Peyer's patch (tissue), 4 donors: Measurements from ENCODE around the gene AGFG2. TPM values are rescaled to one million over a fixed set of nuclear protein-coding genes. Genes with fewer than 3 reads are reported as not detected.

ENCODE experiments used
- DNase-seq, 3 donors: peaks; one replicate each; pipeline ENCODE4 v3.0.0-alpha.2; 2017 to 2019
- H3K27ac ChIP-seq, 4 donors: fragments of 200-600 bp; sonication (generic); one replicate each; pipeline ENCODE4 v1.5.1; 2016 to 2019
- H3K27me3 ChIP-seq, 2 donors: fragments of 200-600 bp; sonication (generic); one replicate each; pipeline ENCODE4 v1.5.1; 2019
- H3K36me3 ChIP-seq, 3 donors: fragments of 200-600 bp; sonication (generic); one replicate each; pipeline ENCODE4 v1.5.1; 2016 to 2019
- H3K4me1 ChIP-seq, 4 donors: fragments of 200-600 bp; sonication (generic); one replicate each; pipeline ENCODE4 v1.5.1; 2016 to 2019
- H3K4me3 ChIP-seq, 4 donors: fragments of 200-600 bp; sonication (generic); 1 replicate in 3 of 4; 2 replicates in 1 of 4; pipeline ENCODE4 v1.5.1; 2016 to 2019; ENCODE audit warnings: mild to moderate bottlenecking in 1 of 4
- H3K9me3 ChIP-seq, 4 donors: fragments of 200-600 bp; sonication (generic); one replicate each; pipeline ENCODE4 v1.5.1; 2016 to 2019; ENCODE audit warnings: mild to moderate bottlenecking in 1 of 4
- POLR2A ChIP-seq, 2 donors: fragments of 450-650 bp; IDR thresholded peaks; one replicate each; pipeline ENCODE4 v1.5.1; 2017; ENCODE audit warnings: antibody characterized with exemption in 2 of 2, mild to moderate bottlenecking in 2 of 2, moderate library complexity in 2 of 2
- total RNA-seq, 4 donors: library from RNA; depleted of rRNA; stranded (reverse); fragments of >200 nt; gene quantifications; one replicate each; pipeline ENCODE4 v1.1.0, GENCODE V29; 2016
- TF ChIP-seq, protein P1 (sequence below), 6 experiments: fragments of 450-650 bp in 4 of 6; fragments of 200-600 bp in 2 of 6; sonication (generic) in 1 of 6; IDR thresholded peaks; one replicate each; pipeline ENCODE4 v1.5.1; 2017 to 2019; ENCODE audit warnings: antibody characterized with exemption in 6 of 6, mild to moderate bottlenecking in 3 of 6, moderate library complexity in 1 of 6

AGFG2 gene
- total RNA-seq, 4 donors from 2014 or later: 38.4 to 63.6 (median 49.9) TPM

DNA sequence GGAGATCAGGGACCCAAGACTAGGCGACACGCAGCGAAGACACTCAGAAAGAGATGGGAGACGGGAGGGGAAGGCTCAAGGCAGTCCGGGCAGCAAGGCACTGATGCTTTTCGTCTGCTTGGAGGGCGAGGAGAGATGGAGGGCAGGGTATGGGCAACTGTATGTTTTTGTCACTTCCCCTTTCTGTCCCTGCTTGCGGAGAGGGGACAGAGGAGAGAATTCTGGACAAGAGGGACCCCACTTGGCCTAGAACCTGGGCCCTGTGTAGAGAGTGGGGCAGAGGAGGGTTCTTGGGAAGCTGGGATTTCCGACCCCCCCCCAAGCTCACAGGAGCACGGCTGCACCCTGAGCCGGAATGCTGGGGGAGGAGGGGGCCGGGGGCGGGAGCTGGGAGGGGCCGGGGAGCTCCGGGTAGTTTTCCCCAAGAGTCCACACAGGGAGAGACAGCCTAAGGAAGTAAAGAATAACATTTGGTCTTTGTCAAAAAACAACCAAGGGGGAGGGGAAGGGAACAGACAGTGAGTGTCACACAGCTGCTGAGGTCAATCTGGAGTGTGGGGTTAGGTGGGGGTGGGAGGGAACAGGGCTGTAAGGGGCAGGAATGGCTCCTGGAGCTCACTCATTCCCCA is 45.2 kb downstream of the AGFG2 start:
- Histone ChIP-seq H3K4me3 (peak overlapping the region; percentile 92 to 95 (median 92)), H3K9me3 (no peaks in the 10 kb centered on the region), H3K4me1 (peaks cover 8 to 32% (median 13%) of the 10 kb centered on the region in 4 donors), H3K27me3 (no peaks in the 10 kb centered on the region), H3K27ac (peak overlapping the region; percentile 98 to 100 (median 99)), H3K36me3 (peaks cover 0 to 32% (median 0%) of the 10 kb centered on the region in 3 donors)
- TF ChIP-seq, protein P1, sequence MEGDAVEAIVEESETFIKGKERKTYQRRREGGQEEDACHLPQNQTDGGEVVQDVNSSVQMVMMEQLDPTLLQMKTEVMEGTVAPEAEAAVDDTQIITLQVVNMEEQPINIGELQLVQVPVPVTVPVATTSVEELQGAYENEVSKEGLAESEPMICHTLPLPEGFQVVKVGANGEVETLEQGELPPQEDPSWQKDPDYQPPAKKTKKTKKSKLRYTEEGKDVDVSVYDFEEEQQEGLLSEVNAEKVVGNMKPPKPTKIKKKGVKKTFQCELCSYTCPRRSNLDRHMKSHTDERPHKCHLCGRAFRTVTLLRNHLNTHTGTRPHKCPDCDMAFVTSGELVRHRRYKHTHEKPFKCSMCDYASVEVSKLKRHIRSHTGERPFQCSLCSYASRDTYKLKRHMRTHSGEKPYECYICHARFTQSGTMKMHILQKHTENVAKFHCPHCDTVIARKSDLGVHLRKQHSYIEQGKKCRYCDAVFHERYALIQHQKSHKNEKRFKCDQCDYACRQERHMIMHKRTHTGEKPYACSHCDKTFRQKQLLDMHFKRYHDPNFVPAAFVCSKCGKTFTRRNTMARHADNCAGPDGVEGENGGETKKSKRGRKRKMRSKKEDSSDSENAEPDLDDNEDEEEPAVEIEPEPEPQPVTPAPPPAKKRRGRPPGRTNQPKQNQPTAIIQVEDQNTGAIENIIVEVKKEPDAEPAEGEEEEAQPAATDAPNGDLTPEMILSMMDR (IDR thresholded peaks at IDR 0.05): no peak
- no peak for TF ChIP-seq POLR2A (IDR thresholded peaks at IDR 0.05)
- peak in 1 of 3 donors; percentile 52 for DNase-seq

DNA sequence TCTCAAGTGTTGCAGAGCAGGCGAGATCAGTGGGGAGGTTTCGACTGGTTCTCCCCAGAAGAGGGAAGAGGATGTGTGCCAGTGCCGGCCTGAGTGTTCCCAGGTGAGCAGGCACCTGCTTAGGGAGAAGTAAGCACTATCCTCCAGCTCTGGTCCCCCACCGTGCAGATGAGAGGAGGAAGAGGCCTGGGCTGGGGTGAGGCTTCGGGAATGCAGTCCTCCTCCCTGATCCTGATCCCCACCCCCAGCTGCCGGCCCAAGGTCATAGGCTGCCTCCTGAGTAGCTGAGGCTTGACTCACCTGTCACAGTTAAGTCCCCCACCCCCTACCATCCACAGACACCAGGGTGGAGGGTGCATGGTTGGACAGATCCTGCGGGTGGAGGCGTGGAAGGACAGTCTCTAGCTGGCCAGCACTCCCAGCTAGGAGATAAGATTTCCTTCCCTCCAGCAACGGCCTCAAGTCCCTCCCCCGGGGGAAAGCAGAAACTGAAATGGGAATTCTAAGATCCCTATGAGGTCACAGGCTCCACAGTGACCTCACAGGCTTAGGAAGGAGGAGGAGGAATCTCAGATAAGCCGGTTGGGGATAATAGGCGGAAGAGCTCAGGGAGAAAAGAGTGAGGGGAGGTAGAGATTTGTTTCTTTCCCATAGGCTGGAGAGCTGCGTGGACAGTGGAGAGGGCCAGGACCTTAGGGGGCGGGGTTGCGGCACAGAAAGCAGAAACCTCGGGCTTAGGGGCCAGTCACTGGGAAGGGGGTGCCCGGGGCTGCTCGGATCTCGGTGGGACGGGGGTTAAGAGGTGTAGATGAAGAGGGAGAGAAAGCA is 45.9 kb downstream of the AGFG2 start:
- H3K36me3 ChIP-seq: peaks cover 0 to 24% (median 0%) of the 10 kb centered on the region in 3 donors
- H3K4me1 ChIP-seq: peaks cover 8 to 32% (median 13%) of the 10 kb centered on the region in 4 donors
- DNase-seq: peak; percentile 48 to 87 (median 85)
- H3K27ac ChIP-seq: peak overlapping the region; percentile 98 to 100 (median 99)
- TF ChIP-seq POLR2A (IDR thresholded peaks at IDR 0.05): peak in 1 of 2 donors; percentile 61
- TF ChIP-seq, protein P1 (IDR thresholded peaks at IDR 0.05): peak in 2 of 6 experiments; percentile 4 to 9
- H3K9me3 ChIP-seq: no peaks in the 10 kb centered on the region
- peak overlapping the region; percentile 92 to 95 (median 92) for H3K4me3 ChIP-seq
- no peaks in the 10 kb centered on the region for H3K27me3 ChIP-seq

DNA sequence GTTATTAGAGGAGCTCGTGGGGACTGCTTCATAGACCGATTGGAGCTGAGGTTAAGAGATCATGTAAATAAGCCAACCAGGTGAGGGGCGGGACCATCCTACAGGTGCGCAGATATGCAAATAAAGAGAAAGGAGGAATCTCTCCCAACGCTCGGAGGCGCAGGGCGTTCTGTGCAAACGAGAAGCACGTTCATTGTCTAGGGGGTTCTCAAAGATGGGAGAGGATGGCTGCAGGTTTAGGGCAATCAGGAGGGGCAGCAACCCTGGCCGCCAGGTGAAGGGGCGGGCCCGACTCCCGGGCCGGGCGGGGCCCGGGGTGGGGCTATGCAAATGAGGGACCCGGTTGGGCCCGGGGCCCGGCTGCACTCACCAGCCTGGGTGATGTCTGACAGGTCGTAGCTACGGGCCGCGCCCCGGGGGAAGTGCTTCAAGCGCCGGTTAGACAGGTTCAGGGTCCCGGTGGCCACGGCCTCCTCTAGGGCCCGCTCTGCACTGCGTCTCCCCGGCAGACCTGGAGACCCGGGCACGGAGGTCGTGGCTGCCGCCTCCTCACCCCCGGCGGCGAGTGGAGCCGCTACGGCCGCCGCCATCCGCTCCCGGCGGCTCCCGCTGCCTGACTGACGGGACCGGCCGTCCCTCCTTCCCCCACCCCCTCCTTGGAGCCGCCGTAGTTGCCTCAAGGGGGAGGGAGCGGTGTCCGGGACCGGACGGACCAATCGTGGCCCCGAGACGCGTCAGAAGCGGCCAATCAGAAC is 46.7 kb downstream of the AGFG2 start, which contains the start of gene LRCH4:
LRCH4 (minus strand) TSS at position 619 of the 755 bp plus-strand sequence; CDS start at position 590, 29 bp downstream.
- no peaks in the 10 kb centered on the region for H3K9me3 ChIP-seq
- TF ChIP-seq POLR2A (IDR thresholded peaks at IDR 0.05): peak; percentile 97 to 99
- TF ChIP-seq, protein P1 (IDR thresholded peaks at IDR 0.05): peak in 1 of 6 experiments; percentile 16
- H3K27ac ChIP-seq: peak within 1 kb of the TSS; percentile 98 to 100 (median 99)
- H3K36me3 ChIP-seq: peaks cover 0 to 21% (median 0%) of the 10 kb centered on the region in 3 donors
- H3K4me3 ChIP-seq: peak within 1 kb of the TSS; percentile 92 to 95 (median 92)
- peaks cover 8 to 32% (median 13%) of the 10 kb centered on the region in 4 donors for H3K4me1 ChIP-seq
- H3K27me3 ChIP-seq: no peaks in the 10 kb centered on the region
- peak; percentile 75 to 86 (median 85) for DNase-seq

DNA sequence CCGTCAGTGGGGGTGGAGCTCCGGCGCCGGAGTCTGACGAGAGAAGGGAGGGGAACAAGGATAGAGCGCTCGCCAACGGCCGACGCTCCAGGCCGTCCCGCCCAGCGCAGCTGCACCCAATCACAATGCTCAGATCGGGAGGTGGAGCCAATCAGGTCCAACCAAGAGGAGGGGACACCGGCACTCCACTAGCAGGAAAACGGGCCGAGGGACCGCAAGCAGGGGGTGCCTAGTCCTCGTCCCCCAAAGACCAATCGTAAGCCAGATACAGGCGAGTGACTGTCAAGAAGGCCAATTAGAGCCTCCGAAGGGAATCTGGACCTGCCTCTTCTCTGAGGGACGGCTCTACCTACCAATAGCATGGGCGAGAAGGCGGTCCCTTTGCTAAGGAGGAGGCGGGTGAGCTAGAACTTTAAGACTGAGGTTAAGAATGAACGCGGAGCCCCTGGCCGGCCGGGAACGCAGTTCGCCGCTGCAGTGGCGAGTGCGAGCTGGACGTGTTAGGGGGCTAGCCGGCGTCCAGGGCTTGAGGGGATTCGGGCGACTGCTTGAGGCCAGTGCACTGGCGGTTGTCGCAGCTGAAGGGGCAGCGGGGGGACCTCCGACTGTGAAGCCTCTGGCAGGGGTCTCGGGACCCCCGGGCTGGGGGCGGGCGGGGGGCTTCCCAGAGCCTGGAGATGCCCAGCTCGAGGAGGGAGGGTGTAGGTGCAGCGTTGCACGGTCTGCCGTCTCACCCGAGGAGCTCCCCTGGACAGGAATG is 47.4 kb downstream of the AGFG2 start, which contains the start of gene FBXO24:
FBXO24 (plus strand) TSS at position 63 of the 760 bp plus-strand sequence; CDS start at position 361, 298 bp downstream.
- peaks cover 8 to 32% (median 13%) of the 10 kb centered on the region in 4 donors for H3K4me1 ChIP-seq
- no peaks in the 10 kb centered on the region for H3K27me3 ChIP-seq
- H3K36me3 ChIP-seq: peaks cover 0 to 13% (median 0%) of the 10 kb centered on the region in 3 donors
- H3K4me3 ChIP-seq: peak within 1 kb of the TSS; percentile 92 to 95 (median 92)
- no peaks in the 10 kb centered on the region for H3K9me3 ChIP-seq
- peak within 1 kb of the TSS; percentile 98 to 100 (median 99) for H3K27ac ChIP-seq
- DNase-seq: peak; percentile 98 to 100 (median 99)
- TF ChIP-seq, protein P1 (IDR thresholded peaks at IDR 0.05): peak in 1 of 6 experiments; percentile 14
- peak in 1 of 2 donors; percentile 51 for TF ChIP-seq POLR2A (IDR thresholded peaks at IDR 0.05)
